Vagina (tissue), 2 donors: Measurements from ENCODE around the gene RAN.

ENCODE experiments used
- CTCF ChIP-seq, 3 experiments: fragments of 450-650 bp in 2 of 3; fragments of 200-600 bp in 1 of 3; sonication (generic) in 1 of 3; IDR thresholded peaks; one replicate each; pipeline ENCODE4 v1.5.1; 2017 to 2019; ENCODE audit warnings: antibody characterized with exemption in 3 of 3, mild to moderate bottlenecking in 2 of 3, moderate library complexity in 2 of 3
- POLR2A ChIP-seq, 2 donors: fragments of 450-650 bp; IDR thresholded peaks; one replicate each; pipeline ENCODE4 v1.6.1; 2017; ENCODE audit warnings: antibody characterized with exemption in 2 of 2, mild to moderate bottlenecking in 2 of 2, moderate library complexity in 2 of 2

DNA sequence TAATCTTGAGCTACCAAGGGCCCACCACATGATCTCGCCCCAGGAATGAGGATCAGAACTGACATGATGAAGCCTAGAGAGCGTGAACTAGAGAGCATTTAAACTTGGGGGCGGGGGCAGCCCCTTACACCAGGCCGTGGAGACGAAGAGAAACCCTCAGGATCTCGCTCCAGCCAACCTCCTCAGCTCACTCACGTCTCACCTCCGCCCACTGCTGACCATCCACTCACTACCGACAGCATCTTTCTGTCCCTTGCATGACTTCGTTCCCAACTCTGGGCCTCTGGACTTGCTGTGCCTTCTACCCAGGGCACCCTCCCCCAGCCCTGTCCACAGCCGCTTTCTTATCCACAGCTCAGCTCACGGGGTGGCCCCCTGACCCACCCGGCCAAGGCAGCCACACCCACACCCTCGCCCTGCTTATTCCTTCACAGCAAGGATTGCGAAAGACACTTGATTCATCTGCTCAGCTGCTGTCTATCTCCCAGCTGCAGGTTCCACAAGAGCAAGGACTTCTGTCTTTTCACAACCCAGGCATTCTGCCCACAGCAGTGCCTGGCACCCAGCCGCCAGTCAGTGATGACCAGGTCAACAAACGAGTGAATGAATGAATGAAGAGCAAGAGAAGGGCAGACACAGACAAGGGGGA is 39.2 kb upstream of the RAN start:
- TF ChIP-seq POLR2A (IDR thresholded peaks at IDR 0.05): no peak
- TF ChIP-seq CTCF (IDR thresholded peaks at IDR 0.05): no peak
